ENCODE measurements around the gene SHOC2.

DNA sequence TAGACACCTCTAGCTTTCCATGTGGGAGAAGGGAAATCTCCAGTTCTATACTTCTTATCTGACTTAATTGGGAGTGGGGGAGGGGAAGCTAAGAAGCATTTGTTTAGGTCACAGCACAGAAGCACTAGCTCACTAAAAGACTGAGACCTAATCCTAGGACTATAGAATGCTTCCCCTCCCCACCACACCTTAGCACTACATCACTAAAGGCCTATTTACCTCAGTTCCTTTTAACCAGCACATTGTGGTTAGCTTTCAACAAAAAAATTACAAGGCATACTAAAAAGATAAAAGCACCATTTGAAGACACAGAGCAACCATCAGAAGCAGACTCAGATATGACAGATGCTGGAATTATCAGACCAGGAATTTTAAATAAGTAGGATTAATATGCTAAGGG is 103.7 kb downstream of the SHOC2 start:
- TF ChIP-seq POLR2A (IDR thresholded peaks at IDR 0.05; ENCODE audit: low read depth, low read length) (no peak), POLR2AphosphoS5 (IDR thresholded peaks at IDR 0.05; ENCODE audit: low read depth, low read length) (no peak), SPI1 (IDR thresholded peaks at IDR 0.05; ENCODE audit: low read depth, low read length) (no peak)
